GM12875 (cell line): ENCODE measurements around the gene TTC23L.

Experiments used
- H3K4me3 ChIP-seq: one replicate; pipeline ENCODE4 v1.5.1; 2011; ENCODE audit warnings: low read depth, low read length, control low read depth
- CTCF ChIP-seq: IDR thresholded peaks from 2 replicates; pipeline ENCODE4 v1.5.1; 2011; ENCODE audit warnings: low read depth, mild to moderate bottlenecking, control low read depth, inconsistent platforms, low read length, moderate library complexity, borderline replicate concordance; ENCODE audit not compliant: insufficient read depth

TTC23L gene

GRCh38 chr5:34804913-34805312, 34.1 kb upstream of the TTC23L start:
- TF ChIP-seq CTCF: no peak
- no peak overlapping the region for H3K4me3 ChIP-seq

- H3K4me3 ChIP-seq: no peak overlapping the region
- no peak for TF ChIP-seq CTCF
Measured at GRCh38 chr5:34806532-34806931, 32.4 kb upstream of the TTC23L start.

- TF ChIP-seq CTCF: no peak
- no peak overlapping the region for H3K4me3 ChIP-seq
Measured at GRCh38 chr5:34811706-34812105, 27.3 kb upstream of the TTC23L start.

- no peak for TF ChIP-seq CTCF
- H3K4me3 ChIP-seq: no peak overlapping the region
Measured at GRCh38 chr5:34813509-34813908, 25.5 kb upstream of the TTC23L start.

- H3K4me3 ChIP-seq: no peak overlapping the region
- no peak for TF ChIP-seq CTCF
Measured at GRCh38 chr5:34817558-34818351, 21.2 kb upstream of the TTC23L start.

GRCh38 chr5:34818717-34819116, 20.2 kb upstream of the TTC23L start:
- H3K4me3 ChIP-seq: no peak overlapping the region
- TF ChIP-seq CTCF: no peak

- TF ChIP-seq CTCF: no peak
- no peak overlapping the region for H3K4me3 ChIP-seq
Measured at GRCh38 chr5:34820593-34820992, 18.4 kb upstream of the TTC23L start.
